ENCODE results near the gene MBD3.
"Not testable (repeated sequence)": the region's sequence is repeated elsewhere in the genome, so short reads cannot be mapped to it uniquely, and the experiment has no call there.

Gene MBD3

GRCh38 chr19:1533510-1534150, 59.0 kb downstream of the MBD3 start:
- DNase-seq = no peak

GRCh38 chr19:1532003-1532402, 60.7 kb downstream of the MBD3 start:
- DNase-seq = no peak

- no peak for DNase-seq
Observed at GRCh38 chr19:1531587-1531986, 61.1 kb downstream of the MBD3 start.

GRCh38 chr19:1530856-1531255, 61.8 kb downstream of the MBD3 start:
- DNase-seq = not testable (repeated sequence)

- no peak for DNase-seq
Observed at GRCh38 chr19:1529430-1529816, 63.2 kb downstream of the MBD3 start.

- DNase-seq = no peak
Observed at GRCh38 chr19:1528596-1529429, 63.9 kb downstream of the MBD3 start.

GRCh38 chr19:1527650-1528309, 64.9 kb downstream of the MBD3 start:
- DNase-seq = no peak

- DNase-seq = no peak
Observed at GRCh38 chr19:1526979-1527649, 65.6 kb downstream of the MBD3 start.

- DNase-seq = no peak
Observed at GRCh38 chr19:1526066-1526778, 66.4 kb downstream of the MBD3 start.

GRCh38 chr19:1525343-1525742, 67.3 kb downstream of the MBD3 start:
- DNase-seq = no peak

GRCh38 chr19:1524972-1525325, 67.7 kb downstream of the MBD3 start:
- DNase-seq = no peak

- DNase-seq = no peak
Observed at GRCh38 chr19:1524287-1524971, 68.2 kb downstream of the MBD3 start.
